Vagina (tissue), 2 donors: ENCODE results near the gene CCDC18.

Source experiments
- POLR2A ChIP-seq, 2 donors: fragments of 450-650 bp; IDR thresholded peaks; one replicate each; pipeline ENCODE4 v1.6.1; 2017; ENCODE audit warnings: antibody characterized with exemption in 2 of 2, mild to moderate bottlenecking in 2 of 2, moderate library complexity in 2 of 2
- TF ChIP-seq, protein P1 (sequence below), 3 experiments: fragments of 450-650 bp in 2 of 3; fragments of 200-600 bp in 1 of 3; sonication (generic) in 1 of 3; IDR thresholded peaks; one replicate each; pipeline ENCODE4 v1.5.1; 2017 to 2019; ENCODE audit warnings: antibody characterized with exemption in 3 of 3, mild to moderate bottlenecking in 2 of 3, moderate library complexity in 2 of 3

DNA sequence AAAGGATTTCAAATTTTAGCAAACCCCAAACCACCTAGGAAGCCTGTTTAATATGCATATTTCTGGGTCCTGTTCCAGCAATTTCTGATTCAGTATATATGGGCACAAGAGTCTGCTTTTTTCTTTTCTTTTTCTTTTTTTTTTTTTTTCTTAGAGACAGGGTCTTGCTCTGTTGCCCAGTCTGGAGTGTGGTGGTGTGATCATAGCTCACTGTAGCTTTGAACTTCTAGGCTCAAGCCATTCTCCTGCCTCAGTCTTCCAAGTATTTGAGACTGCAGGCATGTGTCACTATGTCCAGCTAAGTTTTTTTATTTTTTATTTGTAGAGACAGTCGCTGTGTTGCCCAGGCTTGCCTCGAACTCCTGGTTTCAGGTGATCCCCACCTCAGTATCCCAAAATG lies 34.8 kb downstream of the CCDC18 start:
- TF ChIP-seq, protein P1, sequence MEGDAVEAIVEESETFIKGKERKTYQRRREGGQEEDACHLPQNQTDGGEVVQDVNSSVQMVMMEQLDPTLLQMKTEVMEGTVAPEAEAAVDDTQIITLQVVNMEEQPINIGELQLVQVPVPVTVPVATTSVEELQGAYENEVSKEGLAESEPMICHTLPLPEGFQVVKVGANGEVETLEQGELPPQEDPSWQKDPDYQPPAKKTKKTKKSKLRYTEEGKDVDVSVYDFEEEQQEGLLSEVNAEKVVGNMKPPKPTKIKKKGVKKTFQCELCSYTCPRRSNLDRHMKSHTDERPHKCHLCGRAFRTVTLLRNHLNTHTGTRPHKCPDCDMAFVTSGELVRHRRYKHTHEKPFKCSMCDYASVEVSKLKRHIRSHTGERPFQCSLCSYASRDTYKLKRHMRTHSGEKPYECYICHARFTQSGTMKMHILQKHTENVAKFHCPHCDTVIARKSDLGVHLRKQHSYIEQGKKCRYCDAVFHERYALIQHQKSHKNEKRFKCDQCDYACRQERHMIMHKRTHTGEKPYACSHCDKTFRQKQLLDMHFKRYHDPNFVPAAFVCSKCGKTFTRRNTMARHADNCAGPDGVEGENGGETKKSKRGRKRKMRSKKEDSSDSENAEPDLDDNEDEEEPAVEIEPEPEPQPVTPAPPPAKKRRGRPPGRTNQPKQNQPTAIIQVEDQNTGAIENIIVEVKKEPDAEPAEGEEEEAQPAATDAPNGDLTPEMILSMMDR (IDR thresholded peaks at IDR 0.05): no peak
- TF ChIP-seq POLR2A (IDR thresholded peaks at IDR 0.05): no peak
